Left ventricle myocardium inferior (tissue), 1 donor: Measurements from ENCODE around the gene PLXNA2. TPM values are rescaled to one million over a fixed set of nuclear protein-coding genes. Genes with fewer than 3 reads are reported as not detected.

ENCODE experiments used
- DNase-seq: peaks from one replicate; pipeline ENCODE4 v3.0.0-alpha.2; 2020
- H3K27ac ChIP-seq: fragments of 200-600 bp; replicated peaks from 2 replicates; pipeline ENCODE4 v1.8.0; 2021
- H3K27me3 ChIP-seq: fragments of 200-600 bp; 2 replicates; pipeline ENCODE4 v1.8.0; 2021; ENCODE audit warnings: low read depth
- H3K36me3 ChIP-seq: fragments of 200-600 bp; 2 replicates; pipeline ENCODE4 v1.8.0; 2021
- H3K4me1 ChIP-seq: fragments of 200-600 bp; 2 replicates; pipeline ENCODE4 v1.8.0; 2021
- H3K4me3 ChIP-seq: fragments of 200-600 bp; 2 replicates; pipeline ENCODE4 v1.8.0; 2021; ENCODE audit warnings: mild to moderate bottlenecking, moderate library complexity
- H3K9me3 ChIP-seq: fragments of 200-600 bp; replicated peaks from 2 replicates; pipeline ENCODE4 v1.8.0; 2021
- CTCF ChIP-seq: fragments of 200-600 bp; IDR thresholded peaks from 2 replicates; pipeline ENCODE4 v1.8.0; 2021; ENCODE audit warnings: antibody characterized with exemption, mild to moderate bottlenecking, borderline replicate concordance
- intact Hi-C: fragments of 100-400 bp; cut with micrococcal nuclease; formaldehyde crosslinking; loops from one replicate; pipeline ENCODE4 v1.11.0; 2022
- total RNA-seq: library from RNA; stranded (reverse); fragmentation: NEBNext Ultra II Directional; extraction: Animal tissue kit (Norgen Biotek cat#: 25700); gene quantifications from one replicate; pipeline ENCODE4 v1.2.1, GENCODE V29; 2021
- donor health status: DM: no; HTN: yes; CAD: no; lungs with severe emphysema.

The PLXNA2 gene
- total RNA-seq, 1 donor from 2014 or later: 29.1 TPM

- Histone ChIP-seq H3K27me3 (no peaks in the 10 kb centered on the region), H3K4me1 (peaks cover 79% of the 10 kb centered on the region), H3K27ac (no peak overlapping the region), H3K36me3 (no peaks in the 10 kb centered on the region), H3K4me3 (no peak overlapping the region), H3K9me3 (no peaks in the 10 kb centered on the region)
- intact Hi-C loops: no loop called here
- DNase-seq: no peak
- no peak for TF ChIP-seq CTCF
Measured at GRCh38 chr1:208166340-208167138, 77.6 kb downstream of the PLXNA2 start.

- Histone ChIP-seq H3K27ac (no peak overlapping the region), H3K27me3 (no peaks in the 10 kb centered on the region), H3K4me1 (peaks cover 81% of the 10 kb centered on the region), H3K36me3 (no peaks in the 10 kb centered on the region), H3K4me3 (no peak overlapping the region), H3K9me3 (no peaks in the 10 kb centered on the region)
- no peak for DNase-seq
- no peak for TF ChIP-seq CTCF
- intact Hi-C loops: no loop called here
Measured at GRCh38 chr1:208165659-208166058, 78.5 kb downstream of the PLXNA2 start.

- Histone ChIP-seq H3K4me3 (no peak overlapping the region), H3K27ac (no peak overlapping the region), H3K36me3 (no peaks in the 10 kb centered on the region), H3K9me3 (no peaks in the 10 kb centered on the region), H3K27me3 (no peaks in the 10 kb centered on the region), H3K4me1 (peaks cover 81% of the 10 kb centered on the region)
- intact Hi-C loops: no loop called here
- no peak for TF ChIP-seq CTCF
- DNase-seq: no peak
Measured at GRCh38 chr1:208164609-208165008, 79.6 kb downstream of the PLXNA2 start.

- no peaks in the 10 kb centered on the region for H3K36me3 ChIP-seq
- no peak for DNase-seq
- intact Hi-C loops: no loop called here
- H3K9me3 ChIP-seq: no peaks in the 10 kb centered on the region
- no peak overlapping the region for H3K27ac ChIP-seq
- no peaks in the 10 kb centered on the region for H3K27me3 ChIP-seq
- TF ChIP-seq CTCF: no peak
- H3K4me3 ChIP-seq: no peak overlapping the region
- peaks cover 81% of the 10 kb centered on the region for H3K4me1 ChIP-seq
Measured at GRCh38 chr1:208163539-208163938, 80.6 kb downstream of the PLXNA2 start.

- DNase-seq: no peak
- no peak for TF ChIP-seq CTCF
- Histone ChIP-seq H3K27ac (no peak overlapping the region), H3K27me3 (no peaks in the 10 kb centered on the region), H3K4me3 (no peak overlapping the region), H3K9me3 (no peaks in the 10 kb centered on the region), H3K4me1 (peaks cover 85% of the 10 kb centered on the region), H3K36me3 (no peaks in the 10 kb centered on the region)
- intact Hi-C loops: no loop called here
Measured at GRCh38 chr1:208162903-208163302, 81.3 kb downstream of the PLXNA2 start.
